Measurements from ENCODE around the gene STAG2. TPM values are rescaled to one million over a fixed set of nuclear protein-coding genes. Genes with fewer than 3 reads are reported as not detected.
A peak's percentile ranks its signal among the peaks of the same experiment; 100 is the strongest.

STAG2 gene
- total and polyA plus RNA-seq, 3 experiments from 2014 or later, result 62.0 to 122 (median 116) TPM

- H3K27me3 ChIP-seq (ENCODE audit: insufficient read depth, low read length, poor library complexity, severe bottlenecking), result no peaks in the 10 kb centered on the region
- peak overlapping the region; percentile 67 for H3K4me3 ChIP-seq (ENCODE audit: low read length)
- ChIA-PET POLR2A (no interaction called here), CTCF (no interaction called here)
- Mint-ChIP-seq H3K36me3 (peaks cover 3 to 36% (median 5%) of the 10 kb centered on the region in 3 donors), H3K9me3 (peaks cover 0 to 9% (median 4%) of the 10 kb centered on the region in 5 donors), H3K27me3 (peaks cover 0 to 11% of the 10 kb centered on the region in 2 donors), H3K27ac (peak overlapping the region; percentile 52 to 99 (median 96)), H3K4me1 (peaks cover 40 to 56% (median 51%) of the 10 kb centered on the region in 3 donors), H3K4me3 (peak overlapping the region; percentile 86 to 100 (median 97))
- no peaks in the 10 kb centered on the region for H3K36me3 ChIP-seq (ENCODE audit: insufficient read depth, low read length)
- peaks cover 30% of the 10 kb centered on the region for H3K4me1 ChIP-seq (ENCODE audit: insufficient read depth, low read length)
- H3K27ac ChIP-seq (ENCODE audit: low read depth, low read length), result peak overlapping the region; percentile 93
- DNase-seq, result no peak
- H3K9me3 ChIP-seq (ENCODE audit: low read length), result no peaks in the 10 kb centered on the region
Measured at GRCh38 chrX:123964156-123964834, 2.8 kb downstream of the STAG2 start.

GRCh38 chrX:123965712-123966111, 4.2 kb downstream of the STAG2 start:
- Histone ChIP-seq H3K9me3 (ENCODE audit: low read length) (no peaks in the 10 kb centered on the region), H3K4me1 (ENCODE audit: insufficient read depth, low read length) (peaks cover 36% of the 10 kb centered on the region), H3K27me3 (ENCODE audit: insufficient read depth, low read length, poor library complexity, severe bottlenecking) (no peaks in the 10 kb centered on the region), H3K4me3 (ENCODE audit: low read length) (no peak overlapping the region), H3K36me3 (ENCODE audit: insufficient read depth, low read length) (no peaks in the 10 kb centered on the region), H3K27ac (ENCODE audit: low read depth, low read length) (no peak overlapping the region)
- CTCF ChIA-PET, result no interaction called here
- H3K27me3 Mint-ChIP-seq, result peaks cover 0 to 7% of the 10 kb centered on the region in 2 donors
- no peak for DNase-seq
- H3K27ac Mint-ChIP-seq, result peak overlapping the region in 3 of 8 donors; percentile 37 to 99 (median 44)
- peaks cover 4 to 35% (median 5%) of the 10 kb centered on the region in 3 donors for H3K36me3 Mint-ChIP-seq
- POLR2A ChIA-PET, result no interaction called here
- peaks cover 0 to 4% (median 2%) of the 10 kb centered on the region in 5 donors for H3K9me3 Mint-ChIP-seq
- H3K4me3 Mint-ChIP-seq, result peak overlapping the region in 5 of 7 donors; percentile 4 to 28 (median 21)
- H3K4me1 Mint-ChIP-seq, result peaks cover 51 to 63% (median 63%) of the 10 kb centered on the region in 3 donors

- Histone ChIP-seq H3K27me3 (ENCODE audit: insufficient read depth, low read length, poor library complexity, severe bottlenecking) (no peaks in the 10 kb centered on the region), H3K4me1 (ENCODE audit: insufficient read depth, low read length) (peaks cover 36% of the 10 kb centered on the region), H3K36me3 (ENCODE audit: insufficient read depth, low read length) (no peaks in the 10 kb centered on the region), H3K27ac (ENCODE audit: low read depth, low read length) (no peak overlapping the region), H3K4me3 (ENCODE audit: low read length) (no peak overlapping the region), H3K9me3 (ENCODE audit: low read length) (no peaks in the 10 kb centered on the region)
- H3K4me3 Mint-ChIP-seq, result peak overlapping the region in 3 of 7 donors; percentile 32 to 71 (median 42)
- peaks cover 0 to 2% of the 10 kb centered on the region in 2 donors for H3K27me3 Mint-ChIP-seq
- ChIA-PET POLR2A (interaction anchor here (0.6 kb wide), 1 partner anchor 19 kb away, joined by 3 read pairs; no protein-coding TSS in a partner anchor), CTCF (no interaction called here)
- H3K27ac Mint-ChIP-seq, result peak overlapping the region in 1 of 8 donors; percentile 7
- peaks cover 0 to 3% (median 0%) of the 10 kb centered on the region in 5 donors for H3K9me3 Mint-ChIP-seq
- peaks cover 3 to 26% (median 4%) of the 10 kb centered on the region in 3 donors for H3K36me3 Mint-ChIP-seq
- H3K4me1 Mint-ChIP-seq, result peaks cover 57 to 78% (median 75%) of the 10 kb centered on the region in 3 donors
- no peak for DNase-seq
Measured at GRCh38 chrX:123967497-123967896, 6.0 kb downstream of the STAG2 start.

GRCh38 chrX:123968383-123969050, 7.0 kb downstream of the STAG2 start:
- H3K27ac ChIP-seq (ENCODE audit: low read depth, low read length), result no peak overlapping the region
- Mint-ChIP-seq H3K27ac (peak overlapping the region in 4 of 8 donors; percentile 17 to 67 (median 52)), H3K9me3 (no peaks in the 10 kb centered on the region), H3K4me3 (peak overlapping the region in 5 of 7 donors; percentile 12 to 52 (median 33)), H3K27me3 (peaks cover 0 to 2% of the 10 kb centered on the region in 2 donors), H3K4me1 (peaks cover 57 to 80% (median 73%) of the 10 kb centered on the region in 3 donors), H3K36me3 (peaks cover 0 to 19% (median 3%) of the 10 kb centered on the region in 3 donors)
- H3K36me3 ChIP-seq (ENCODE audit: insufficient read depth, low read length), result no peaks in the 10 kb centered on the region
- POLR2A ChIA-PET, result no interaction called here
- no peak overlapping the region for H3K4me3 ChIP-seq (ENCODE audit: low read length)
- CTCF ChIA-PET, result no interaction called here
- no peak for DNase-seq
- H3K9me3 ChIP-seq (ENCODE audit: low read length), result no peaks in the 10 kb centered on the region
- no peaks in the 10 kb centered on the region for H3K27me3 ChIP-seq (ENCODE audit: insufficient read depth, low read length, poor library complexity, severe bottlenecking)
- peaks cover 36% of the 10 kb centered on the region for H3K4me1 ChIP-seq (ENCODE audit: insufficient read depth, low read length)

- Mint-ChIP-seq H3K9me3 (no peaks in the 10 kb centered on the region), H3K27ac (peak overlapping the region in 4 of 8 donors; percentile 34 to 62 (median 40)), H3K27me3 (no peaks in the 10 kb centered on the region), H3K4me1 (peaks cover 39 to 71% (median 46%) of the 10 kb centered on the region in 3 donors), H3K4me3 (peak overlapping the region in 2 of 7 donors; percentile 7 to 11), H3K36me3 (peaks cover 0 to 15% (median 1%) of the 10 kb centered on the region in 3 donors)
- CTCF ChIA-PET, result interaction anchor here (0.7 kb wide), 1 partner anchor 119 kb away, joined by 5 read pairs; no protein-coding TSS in a partner anchor
- Histone ChIP-seq H3K36me3 (ENCODE audit: insufficient read depth, low read length) (no peaks in the 10 kb centered on the region), H3K4me3 (ENCODE audit: low read length) (no peak overlapping the region), H3K4me1 (ENCODE audit: insufficient read depth, low read length) (peaks cover 25% of the 10 kb centered on the region), H3K27ac (ENCODE audit: low read depth, low read length) (no peak overlapping the region), H3K27me3 (ENCODE audit: insufficient read depth, low read length, poor library complexity, severe bottlenecking) (no peaks in the 10 kb centered on the region), H3K9me3 (ENCODE audit: low read length) (no peaks in the 10 kb centered on the region)
- DNase-seq, result no peak
- POLR2A ChIA-PET, result no interaction called here
Measured at GRCh38 chrX:123971982-123972381, 10.5 kb downstream of the STAG2 start.

GRCh38 chrX:123973921-123974320, 12.4 kb downstream of the STAG2 start:
- POLR2A ChIA-PET, result no interaction called here
- Histone ChIP-seq H3K27ac (ENCODE audit: low read depth, low read length) (no peak overlapping the region), H3K9me3 (ENCODE audit: low read length) (no peaks in the 10 kb centered on the region), H3K27me3 (ENCODE audit: insufficient read depth, low read length, poor library complexity, severe bottlenecking) (no peaks in the 10 kb centered on the region), H3K4me1 (ENCODE audit: insufficient read depth, low read length) (peaks cover 27% of the 10 kb centered on the region), H3K4me3 (ENCODE audit: low read length) (no peak overlapping the region), H3K36me3 (ENCODE audit: insufficient read depth, low read length) (no peaks in the 10 kb centered on the region)
- no peak overlapping the region for H3K27ac Mint-ChIP-seq
- H3K27me3 Mint-ChIP-seq, result no peaks in the 10 kb centered on the region
- peaks cover 0 to 10% (median 1%) of the 10 kb centered on the region in 3 donors for H3K36me3 Mint-ChIP-seq
- CTCF ChIA-PET, result interaction anchor here (1.3 kb wide), 1 partner anchor 12 kb away, joined by 3 read pairs; no protein-coding TSS in a partner anchor
- no peak for DNase-seq
- H3K9me3 Mint-ChIP-seq, result no peaks in the 10 kb centered on the region
- peak overlapping the region in 2 of 7 donors; percentile 4 to 10 for H3K4me3 Mint-ChIP-seq
- peaks cover 37 to 71% (median 46%) of the 10 kb centered on the region in 3 donors for H3K4me1 Mint-ChIP-seq

- Histone ChIP-seq H3K9me3 (ENCODE audit: low read length) (no peaks in the 10 kb centered on the region), H3K27ac (ENCODE audit: low read depth, low read length) (no peak overlapping the region), H3K4me1 (ENCODE audit: insufficient read depth, low read length) (peaks cover 33% of the 10 kb centered on the region), H3K36me3 (ENCODE audit: insufficient read depth, low read length) (no peaks in the 10 kb centered on the region), H3K27me3 (ENCODE audit: insufficient read depth, low read length, poor library complexity, severe bottlenecking) (no peaks in the 10 kb centered on the region), H3K4me3 (ENCODE audit: low read length) (no peak overlapping the region)
- CTCF ChIA-PET, result no interaction called here
- DNase-seq, result no peak
- H3K27ac Mint-ChIP-seq, result peak overlapping the region in 1 of 8 donors; percentile 33
- peaks cover 37 to 73% (median 48%) of the 10 kb centered on the region in 3 donors for H3K4me1 Mint-ChIP-seq
- no peaks in the 10 kb centered on the region for H3K27me3 Mint-ChIP-seq
- no peak overlapping the region for H3K4me3 Mint-ChIP-seq
- H3K9me3 Mint-ChIP-seq, result no peaks in the 10 kb centered on the region
- POLR2A ChIA-PET, result no interaction called here
- H3K36me3 Mint-ChIP-seq, result peaks cover 0 to 8% (median under 1%) of the 10 kb centered on the region in 3 donors
Measured at GRCh38 chrX:123975180-123975579, 13.7 kb downstream of the STAG2 start.

Data from CD8-positive, alpha-beta memory T cell (primary cell).